Kidney tubule cell (primary cell): ENCODE data around the gene HMOX1.
A peak's percentile ranks its signal among the peaks of the same experiment; 100 is the strongest.

Experiments
- DNase-seq: peaks from one replicate; pipeline ENCODE4 v3.0.0-alpha.2; 2018; ENCODE audit warnings: low spot score

HMOX1 gene

DNA sequence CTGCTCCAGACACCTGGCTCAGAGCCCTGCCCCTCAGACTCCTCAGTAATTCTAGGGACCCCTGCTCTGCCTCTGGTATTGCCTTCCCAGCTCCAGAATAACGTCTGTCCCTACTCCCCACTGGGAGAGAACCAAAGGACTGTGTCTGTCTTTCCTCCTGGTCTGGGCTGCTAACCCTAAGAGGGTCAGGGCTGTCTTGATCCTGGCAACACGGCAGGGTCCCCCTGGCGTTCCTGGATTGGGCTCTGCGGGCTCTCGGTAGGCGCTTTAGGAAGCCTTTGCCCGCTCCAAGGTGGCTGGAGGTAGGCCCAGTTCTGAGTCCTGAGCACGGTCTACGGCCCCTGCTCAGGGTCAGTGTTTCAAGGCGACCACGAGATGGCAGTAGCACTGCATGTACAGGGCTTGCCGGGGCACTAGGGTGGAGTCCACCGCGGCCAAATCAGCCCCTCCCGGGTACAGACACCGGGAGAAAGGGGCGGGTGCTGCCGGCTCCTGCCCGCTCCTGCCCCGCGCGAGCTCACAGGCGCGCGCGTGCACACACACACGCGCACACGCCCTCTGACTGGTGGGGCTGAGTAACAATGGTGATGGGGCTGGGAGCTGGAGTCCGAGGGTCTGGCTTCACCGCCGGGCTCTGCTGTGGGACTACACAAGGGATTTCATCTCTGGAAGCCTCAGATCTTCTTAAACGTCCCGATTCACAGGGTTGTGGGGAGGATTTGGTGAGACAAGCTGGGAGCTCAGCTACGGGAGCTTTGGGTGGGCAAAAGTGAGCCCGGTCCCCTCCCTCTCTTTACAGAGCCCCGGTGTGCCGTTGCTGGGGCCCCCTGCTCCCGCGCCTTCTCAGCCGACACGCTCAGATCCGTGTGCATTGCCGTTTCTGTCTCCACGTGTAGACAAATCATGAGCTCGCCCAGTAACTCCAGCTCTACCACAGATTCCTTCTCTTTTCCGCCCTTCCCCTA lies 30.1 kb upstream of the HMOX1 start:
- DNase-seq = peak; percentile 97

DNA sequence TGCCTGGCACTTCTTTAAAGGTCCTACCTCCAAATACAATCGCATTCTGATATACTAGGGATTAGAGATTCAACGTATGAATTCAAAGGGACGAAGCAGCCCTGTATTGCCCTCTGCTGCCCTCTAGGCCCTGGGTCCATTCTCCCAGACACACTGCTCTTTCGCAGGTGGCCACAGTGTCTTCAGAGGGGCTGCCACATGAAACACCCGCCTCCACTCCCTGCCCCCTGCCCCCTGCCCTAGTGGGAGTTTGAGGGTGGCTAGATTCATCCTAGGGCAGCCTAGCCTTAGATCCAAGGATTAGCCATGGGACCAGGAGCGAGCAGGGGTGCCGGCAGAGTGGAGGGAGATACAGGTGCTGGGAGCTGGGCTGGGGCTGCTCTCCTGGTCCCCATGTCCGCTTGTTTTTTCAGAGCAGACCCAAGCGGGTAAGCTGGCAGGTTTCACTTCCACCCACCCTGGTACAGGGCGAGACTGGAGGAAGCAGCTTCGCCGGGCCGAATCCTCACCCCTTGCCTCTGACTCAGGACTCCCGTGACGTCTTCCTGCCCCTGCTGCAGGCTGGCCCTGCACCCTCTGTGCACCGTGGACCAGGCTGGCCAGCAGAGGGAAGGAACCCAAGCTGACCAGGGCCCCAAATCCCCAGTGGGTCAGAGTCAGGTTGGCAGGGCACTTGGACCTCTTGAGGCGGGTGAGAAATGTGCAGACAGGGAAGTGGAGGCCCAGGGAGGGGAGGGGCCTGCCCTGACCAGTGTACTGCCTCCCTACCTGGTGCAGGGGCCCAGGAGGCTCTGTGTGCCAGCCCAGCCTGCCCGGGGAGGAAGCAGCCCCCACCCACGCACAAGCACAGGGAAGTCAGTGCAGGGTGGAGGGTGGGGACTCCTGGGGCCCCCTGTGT lies 28.4 kb upstream of the HMOX1 start:
- DNase-seq = peak; percentile 75

GRCh38 chr22:35353318-35353717 lies 27.6 kb upstream of the HMOX1 start:
- no peak for DNase-seq

DNA sequence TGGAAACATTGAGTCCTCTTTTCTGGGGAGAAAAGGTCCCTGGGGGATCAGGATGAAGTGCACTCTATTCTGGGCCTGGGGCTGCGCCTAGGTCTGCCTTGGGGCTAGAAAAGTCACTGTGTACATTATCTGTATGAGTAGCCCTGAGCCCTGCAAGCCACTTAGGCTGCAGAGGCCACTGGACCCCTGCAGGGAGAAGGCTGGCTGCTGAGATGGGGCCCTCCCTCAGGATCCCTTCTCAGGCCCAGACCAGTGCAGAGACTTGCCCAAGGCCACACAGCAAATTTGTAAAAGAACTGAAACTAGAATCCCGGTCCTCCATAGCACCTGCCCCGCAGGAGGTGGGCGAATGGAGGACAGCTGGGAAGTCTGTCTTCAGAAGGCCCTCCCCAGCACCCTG lies 26.8 kb upstream of the HMOX1 start:
- no peak for DNase-seq

GRCh38 chr22:35357883-35358621 lies 22.8 kb upstream of the HMOX1 start:
- DNase-seq = peak; percentile 99

- peak; percentile 64 for DNase-seq
These were observed 21.4 kb upstream of the HMOX1 start for GRCh38 chr22:35359380-35360065.

DNA sequence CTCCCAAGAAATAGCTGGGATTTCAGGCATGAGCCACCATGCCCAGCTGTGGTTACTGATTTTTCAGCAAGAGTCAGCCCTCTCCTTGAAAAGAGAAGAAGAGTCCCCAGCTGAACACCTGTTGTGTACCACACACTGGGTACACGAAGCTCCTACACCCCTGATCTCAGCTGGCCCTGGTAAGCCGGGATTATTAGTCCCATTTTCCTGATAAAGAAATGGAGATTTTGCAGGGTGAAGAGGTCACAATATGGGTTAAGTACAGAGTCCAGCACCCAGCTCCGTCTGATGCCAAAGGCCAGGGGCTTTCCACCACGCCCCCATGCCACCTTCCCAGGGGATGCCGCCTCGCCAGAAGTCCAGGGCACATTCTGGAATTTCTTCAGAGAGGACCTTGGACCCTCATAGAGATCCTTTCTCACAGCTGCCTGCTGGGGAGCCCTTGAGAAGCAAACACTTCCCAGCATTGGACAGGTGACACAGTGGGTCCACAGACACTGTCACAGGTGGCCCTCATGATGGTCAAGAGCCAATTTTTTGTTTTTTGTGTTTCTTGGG lies 19.8 kb upstream of the HMOX1 start:
- DNase-seq = no peak

DNA sequence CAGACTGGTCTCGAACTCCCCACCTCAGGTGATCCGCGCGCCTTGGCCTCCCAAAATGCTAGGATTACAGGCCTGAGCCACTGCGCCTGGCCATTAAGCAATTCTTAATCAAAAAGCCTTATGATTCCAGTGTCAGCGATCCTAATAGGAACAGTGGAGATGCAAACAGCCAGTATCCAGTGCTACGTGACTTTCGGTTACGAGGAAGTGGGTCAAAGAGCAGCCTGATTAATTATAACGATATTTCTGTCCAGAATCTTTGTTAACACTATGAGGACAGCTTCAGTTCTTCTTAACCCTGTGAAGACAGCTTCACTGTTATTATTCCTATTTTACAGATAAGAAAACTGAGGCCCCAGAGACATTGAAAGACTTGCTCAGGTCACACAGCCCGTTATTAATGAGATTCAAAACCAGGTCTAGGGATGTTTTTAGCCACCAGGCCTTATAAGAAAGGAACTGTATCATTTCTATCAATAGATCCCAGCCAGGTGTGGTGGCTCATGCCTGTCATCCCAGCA lies 17.3 kb upstream of the HMOX1 start:
- no peak for DNase-seq

- peak; percentile 67 for DNase-seq
These were observed 16.7 kb upstream of the HMOX1 start for GRCh38 chr22:35364230-35364629.

DNA sequence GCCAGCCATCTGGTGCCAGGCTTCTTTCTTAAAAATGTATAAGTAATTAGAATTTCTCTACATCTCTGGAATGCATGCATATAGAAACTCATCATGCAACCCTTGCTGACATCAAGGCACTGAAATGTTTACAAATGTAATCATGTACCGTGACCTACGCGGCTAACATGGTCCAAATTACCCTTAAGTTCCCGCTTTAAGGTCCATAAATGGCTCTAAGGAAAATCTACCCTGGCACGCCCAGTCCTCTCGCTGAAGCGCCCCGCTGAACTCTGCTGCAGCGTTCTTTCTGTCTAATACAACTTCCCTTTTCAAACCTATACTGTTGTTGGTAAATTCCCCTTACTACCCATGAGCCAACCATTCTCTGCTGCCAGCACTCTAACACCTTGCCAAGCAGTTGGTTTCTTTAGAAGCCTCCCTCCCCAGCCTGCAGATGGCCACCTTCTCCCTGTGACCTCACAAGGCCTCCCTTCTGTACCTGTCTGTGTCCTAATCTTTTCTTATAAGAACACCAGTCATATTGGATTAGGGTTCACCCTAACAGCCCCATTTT lies 13.5 kb upstream of the HMOX1 start:
- no peak for DNase-seq

DNA sequence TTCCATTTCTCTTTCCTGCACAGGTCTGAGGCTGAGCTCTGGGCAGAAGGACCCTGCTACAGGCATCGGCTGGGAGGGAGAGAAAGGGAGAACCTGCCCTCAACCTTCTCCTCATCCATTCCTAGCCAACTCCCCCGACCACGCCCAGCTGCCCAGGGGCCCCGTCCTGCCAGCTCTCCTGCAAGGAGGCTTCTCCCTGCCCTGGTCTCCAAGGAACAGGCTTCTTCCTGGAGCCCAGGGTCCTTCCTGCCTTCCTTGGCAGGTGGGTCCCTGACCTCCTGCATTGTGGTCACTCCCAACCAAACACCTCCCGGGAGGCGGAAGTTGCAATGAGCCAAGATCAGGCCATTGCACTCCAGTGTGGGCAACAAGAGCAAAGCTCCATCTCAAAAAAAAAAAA lies 12.5 kb upstream of the HMOX1 start:
- DNase-seq = peak; percentile 30

GRCh38 chr22:35369996-35370395 lies 10.9 kb upstream of the HMOX1 start:
- no peak for DNase-seq

GRCh38 chr22:35373781-35374180 lies 7.1 kb upstream of the HMOX1 start:
- no peak for DNase-seq

- DNase-seq = peak; percentile 74
These were observed 5.9 kb upstream of the HMOX1 start for GRCh38 chr22:35375031-35375430.

- DNase-seq = no peak
These were observed 5.4 kb upstream of the HMOX1 start for GRCh38 chr22:35375526-35375925.

GRCh38 chr22:35376728-35377472 lies 4.0 kb upstream of the HMOX1 start:
- peak; percentile 99 for DNase-seq

DNA sequence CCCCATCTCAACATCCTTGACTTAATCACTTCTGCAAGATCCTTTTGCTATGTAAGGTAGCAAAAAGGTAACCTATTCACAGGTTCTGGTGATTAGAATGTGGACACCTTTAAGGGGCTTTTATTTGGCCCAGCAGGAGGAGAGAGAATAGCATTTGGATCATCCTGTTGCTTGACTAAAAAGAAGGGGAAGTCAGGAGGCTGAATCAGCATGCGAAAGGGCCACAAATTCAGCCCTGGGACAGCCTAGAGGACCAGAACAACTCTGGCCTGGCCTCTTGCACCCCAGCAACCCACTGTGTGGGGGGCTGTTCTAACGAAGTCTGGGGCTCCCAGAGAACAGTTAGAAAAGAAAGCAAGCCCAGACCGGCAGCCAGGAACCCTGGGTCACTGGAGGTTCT lies 3.2 kb upstream of the HMOX1 start:
- no peak for DNase-seq

GRCh38 chr22:35378621-35379020 lies 2.3 kb upstream of the HMOX1 start:
- no peak for DNase-seq

- DNase-seq = no peak
These were observed 1.5 kb upstream of the HMOX1 start for GRCh38 chr22:35379146-35379993.
